Activated naive CD8-positive, alpha-beta T cell treated with anti-CD3 and anti-CD28 coated beads for 36 hours (primary cell): ENCODE measurements around the gene STK10. TPM values are rescaled to one million over a fixed set of nuclear protein-coding genes. Genes with fewer than 3 reads are reported as not detected.

Experiments used
- total RNA-seq, 2 experiments: library from RNA; stranded (reverse); gene quantifications; one replicate each; pipeline ENCODE4 v1.2.3, GENCODE V29; 2021

STK10 gene
- total RNA-seq, 2 experiments from 2014 or later: 83.7 to 93.2 TPM

Other genes with a start within 250 kb of the STK10 start
- 10 to 100 TPM; 55.1 to 60.8 TPM for gene FBXW11, start 181.6 kb downstream of the STK10 start, total RNA-seq
- not detected for gene EFCAB9, start 5.9 kb upstream of the STK10 start, total RNA-seq
- gene UBTD2, start 95.5 kb upstream of the STK10 start, total RNA-seq: 1 to 10 TPM; 8.3 to 9.1 TPM